ENCODE measurements around the gene CCDC43.
"Not testable (repeated sequence)": the region's sequence is repeated elsewhere in the genome, so short reads cannot be mapped to it uniquely, and the experiment has no call there.

The CCDC43 gene

DNA sequence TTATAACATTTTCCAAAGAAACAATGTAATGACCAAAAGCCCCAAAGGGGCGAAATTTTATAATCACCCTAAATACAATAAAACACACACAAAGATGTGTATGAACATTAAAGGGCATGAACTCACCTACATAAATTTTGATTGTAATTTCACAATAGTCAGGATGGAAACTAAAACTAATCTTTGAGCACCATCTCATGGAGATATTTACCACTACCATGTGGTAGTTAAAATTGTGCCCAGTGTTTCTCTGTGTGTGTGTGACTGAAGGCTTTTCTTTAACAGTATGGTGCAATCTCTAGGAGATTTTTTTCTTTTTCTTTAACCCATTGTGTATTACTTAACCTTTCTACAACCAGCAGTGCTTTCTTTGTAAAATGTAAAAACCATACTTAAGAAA is 53.0 kb downstream of the CCDC43 start:
- no peak for FAIRE-seq
- DNase-seq (ENCODE audit: insufficient read length, low spot score), result no peak

DNA sequence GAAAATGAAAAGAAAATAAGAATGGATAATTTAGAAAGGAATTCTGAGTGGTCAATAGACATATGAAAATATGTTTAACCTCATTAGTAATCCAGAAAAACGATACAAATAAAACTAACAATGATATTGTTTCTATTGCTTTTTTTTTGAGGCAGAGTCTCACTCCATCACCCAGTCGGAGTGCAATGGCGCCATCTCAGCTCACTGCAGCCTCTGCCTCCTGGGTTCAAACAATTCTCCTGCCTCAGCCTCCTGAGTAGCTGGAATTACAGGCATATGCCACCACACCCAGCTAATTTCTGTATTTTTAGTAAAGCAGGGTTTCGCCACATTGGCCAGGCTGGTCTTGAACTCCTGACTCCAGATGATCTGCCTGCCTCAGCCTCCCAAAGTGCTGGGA is 55.2 kb downstream of the CCDC43 start:
- not testable (repeated sequence) for FAIRE-seq; DNase-seq (ENCODE audit: insufficient read length, low spot score)

More for the DNA sequence above, 53.0 kb downstream of the CCDC43 start:
- TF ChIP-seq, protein P1, sequence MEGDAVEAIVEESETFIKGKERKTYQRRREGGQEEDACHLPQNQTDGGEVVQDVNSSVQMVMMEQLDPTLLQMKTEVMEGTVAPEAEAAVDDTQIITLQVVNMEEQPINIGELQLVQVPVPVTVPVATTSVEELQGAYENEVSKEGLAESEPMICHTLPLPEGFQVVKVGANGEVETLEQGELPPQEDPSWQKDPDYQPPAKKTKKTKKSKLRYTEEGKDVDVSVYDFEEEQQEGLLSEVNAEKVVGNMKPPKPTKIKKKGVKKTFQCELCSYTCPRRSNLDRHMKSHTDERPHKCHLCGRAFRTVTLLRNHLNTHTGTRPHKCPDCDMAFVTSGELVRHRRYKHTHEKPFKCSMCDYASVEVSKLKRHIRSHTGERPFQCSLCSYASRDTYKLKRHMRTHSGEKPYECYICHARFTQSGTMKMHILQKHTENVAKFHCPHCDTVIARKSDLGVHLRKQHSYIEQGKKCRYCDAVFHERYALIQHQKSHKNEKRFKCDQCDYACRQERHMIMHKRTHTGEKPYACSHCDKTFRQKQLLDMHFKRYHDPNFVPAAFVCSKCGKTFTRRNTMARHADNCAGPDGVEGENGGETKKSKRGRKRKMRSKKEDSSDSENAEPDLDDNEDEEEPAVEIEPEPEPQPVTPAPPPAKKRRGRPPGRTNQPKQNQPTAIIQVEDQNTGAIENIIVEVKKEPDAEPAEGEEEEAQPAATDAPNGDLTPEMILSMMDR (IDR thresholded peaks at IDR 0.05; ENCODE audit: insufficient read depth, missing control alignments), result peak; percentile 58

DNA sequence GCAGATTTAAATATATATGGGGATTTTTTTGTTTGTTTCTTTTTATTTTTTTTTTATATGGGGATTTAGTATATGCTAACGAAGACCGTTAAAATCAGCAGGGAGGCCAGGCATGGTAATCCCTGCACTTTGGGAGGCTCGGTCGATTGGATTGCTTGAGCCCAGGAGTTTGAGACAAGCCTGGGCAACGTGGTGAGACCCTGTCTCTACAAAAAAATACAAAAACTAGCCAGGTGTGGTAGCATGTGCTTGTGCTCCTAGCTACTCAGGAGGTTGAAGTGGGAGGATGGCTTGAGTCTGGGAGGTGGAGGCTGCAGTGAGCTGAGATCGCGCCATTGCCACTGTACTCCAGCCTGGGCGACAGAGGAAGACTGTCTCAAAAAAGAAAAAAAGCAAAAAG is 55.6 kb downstream of the CCDC43 start:
- TF ChIP-seq, protein P1 (IDR thresholded peaks at IDR 0.05; ENCODE audit: insufficient read depth, missing control alignments), result no peak
- DNase-seq (ENCODE audit: insufficient read length, low spot score) (no peak), FAIRE-seq (no peak)

DNA sequence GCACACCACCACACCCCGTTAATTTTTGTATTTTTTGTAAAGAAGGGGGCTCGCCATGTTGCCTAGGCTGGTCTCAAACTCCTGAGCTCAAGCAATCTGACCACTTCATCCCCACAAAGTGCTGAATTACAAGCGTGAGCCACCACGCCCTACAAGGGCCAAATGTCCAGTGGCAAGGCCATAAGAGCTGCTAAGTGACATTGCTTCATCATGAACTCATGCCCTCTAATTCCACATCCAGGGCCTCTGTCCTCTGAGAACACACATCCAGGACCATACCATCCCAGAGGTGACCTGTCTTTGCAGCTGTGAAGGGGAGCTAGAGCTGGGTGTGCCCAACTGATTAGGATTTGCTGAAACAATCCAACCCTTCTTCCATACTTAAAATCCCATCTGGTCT is 58.9 kb downstream of the CCDC43 start:
- FAIRE-seq, result no peak
- DNase-seq (ENCODE audit: insufficient read length, low spot score), result no peak
- TF ChIP-seq, protein P1 (IDR thresholded peaks at IDR 0.05; ENCODE audit: insufficient read depth, missing control alignments), result no peak

DNA sequence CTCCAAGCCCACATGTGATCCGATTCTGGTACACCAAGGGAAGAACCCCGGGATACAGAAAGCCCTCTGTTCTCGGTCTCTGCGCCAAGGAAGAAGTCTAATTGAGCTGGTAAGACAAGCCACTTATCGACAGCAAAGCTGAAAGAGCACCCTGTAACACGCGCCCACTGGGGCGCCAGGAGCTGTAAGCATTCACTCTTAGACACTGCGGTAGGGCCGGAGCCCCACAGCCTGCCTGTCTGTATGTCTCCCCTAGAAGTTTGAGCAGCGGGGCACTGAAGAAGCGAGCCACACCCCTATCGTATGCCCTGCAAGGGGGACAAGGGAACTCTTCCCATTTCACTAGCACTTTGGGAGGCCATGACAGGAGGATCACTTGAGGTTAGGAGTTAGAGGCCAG is 60.3 kb downstream of the CCDC43 start:
- TF ChIP-seq, protein P1 (IDR thresholded peaks at IDR 0.05; ENCODE audit: insufficient read depth, missing control alignments), result no peak
- DNase-seq (ENCODE audit: insufficient read length, low spot score) (no peak), FAIRE-seq (no peak)

DNA sequence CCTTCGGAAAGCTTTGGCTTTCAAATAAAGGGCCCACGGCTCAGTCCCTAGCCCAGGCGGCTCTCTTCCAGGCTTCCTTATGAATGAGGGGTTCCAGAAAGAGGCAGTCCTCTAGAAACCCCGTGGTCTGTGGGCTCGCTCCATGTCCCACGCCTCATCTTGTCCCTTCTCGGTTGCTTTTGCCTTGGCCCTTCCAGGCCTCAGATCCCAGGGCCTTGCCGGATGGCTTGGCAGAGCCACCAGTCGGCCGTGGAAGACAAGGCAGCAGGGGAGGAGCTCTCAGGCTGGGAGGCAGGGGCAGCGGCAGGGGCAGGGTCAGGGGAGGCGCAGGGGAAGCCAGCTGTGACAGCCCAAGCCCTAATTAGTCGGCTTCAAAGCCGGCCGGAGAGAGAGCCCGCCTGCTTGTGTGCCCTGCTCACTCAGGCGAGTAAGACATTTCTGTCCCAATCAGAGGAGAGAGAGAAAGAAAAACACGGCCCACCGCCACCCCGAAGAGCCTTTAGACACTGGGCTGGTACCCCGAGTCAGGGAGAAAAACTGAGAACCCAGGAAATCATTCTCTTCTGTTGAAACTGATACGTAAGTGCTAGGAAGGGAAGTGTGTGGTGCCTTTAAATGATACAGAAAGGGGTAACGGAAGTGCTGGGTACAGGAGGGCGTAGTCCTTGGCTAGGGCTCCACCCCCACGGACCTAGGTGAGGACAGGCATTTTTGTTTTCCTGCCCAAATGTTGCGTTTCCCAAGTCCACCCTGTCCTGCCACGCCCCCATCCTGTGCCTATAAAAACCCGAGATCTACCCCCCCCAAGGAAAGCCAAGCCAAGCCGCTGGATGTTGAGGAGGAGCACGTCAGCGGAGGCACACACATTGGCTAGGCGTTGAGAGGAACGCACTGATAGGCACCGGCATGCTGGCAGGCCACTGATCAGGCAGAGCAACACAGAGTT is 61.1 kb downstream of the CCDC43 start:
- FAIRE-seq (no peak), DNase-seq (ENCODE audit: insufficient read length, low spot score) (no peak)
- TF ChIP-seq, protein P1 (IDR thresholded peaks at IDR 0.05; ENCODE audit: insufficient read depth, missing control alignments), result no peak

DNA sequence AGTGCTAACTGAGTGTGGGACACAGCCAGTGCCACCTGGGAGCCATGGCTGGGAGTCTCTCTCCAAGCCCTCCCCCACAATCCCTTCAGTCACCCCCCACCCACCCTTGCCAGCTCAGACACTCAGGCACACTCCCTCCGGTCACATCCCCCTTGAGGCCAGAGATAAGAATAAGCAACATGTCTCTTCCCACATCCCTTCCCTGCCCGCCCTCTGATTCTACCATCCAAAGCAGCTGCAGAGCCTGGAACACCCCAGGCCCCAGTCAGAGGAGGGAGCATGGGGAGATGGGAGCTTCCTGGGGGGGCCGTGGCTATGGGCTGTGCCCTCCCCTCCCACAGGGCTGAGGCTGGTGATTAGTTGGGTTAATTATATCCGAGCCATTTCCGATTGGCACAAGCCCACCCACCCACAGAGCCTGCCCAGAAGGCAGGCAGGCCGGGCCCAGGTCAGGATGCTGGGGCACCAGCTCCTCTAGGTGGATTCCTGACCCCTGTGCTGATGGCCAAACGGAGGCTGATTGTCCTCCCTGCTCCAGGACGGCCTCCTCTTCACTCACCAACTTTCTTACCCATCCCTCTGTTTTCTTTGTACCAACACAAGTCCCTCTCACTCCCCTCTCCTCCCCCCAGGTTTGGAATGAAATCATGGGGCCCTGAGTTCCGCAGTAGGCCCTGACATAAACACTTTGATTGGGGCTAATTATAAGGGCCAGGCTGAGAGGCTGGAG is 61.9 kb downstream of the CCDC43 start:
- TF ChIP-seq, protein P1 (IDR thresholded peaks at IDR 0.05; ENCODE audit: insufficient read depth, missing control alignments), result no peak
- FAIRE-seq, result no peak
- DNase-seq (ENCODE audit: insufficient read length, low spot score), result no peak
